ENCODE data around the gene SSR2. TPM values are rescaled to one million over a fixed set of nuclear protein-coding genes. Genes with fewer than 3 reads are reported as not detected.
A peak's percentile ranks its signal among the peaks of the same experiment; 100 is the strongest.

SSR2 gene
- total RNA-seq, 6 donors from 2014 or later = 66.0 to 395 (median 228) TPM

- TF ChIP-seq EP300 (IDR thresholded peaks at IDR 0.05) = no peak
- TF ChIP-seq POLR2A (IDR thresholded peaks at IDR 0.05) = no peak
- TF ChIP-seq POLR2AphosphoS5 (IDR thresholded peaks at IDR 0.05) = no peak
- TF ChIP-seq CTCF (IDR thresholded peaks at IDR 0.05) = no peak
- Histone ChIP-seq H3K36me3 (peaks cover 43 to 94% (median 84%) of the 10 kb centered on the region in 4 donors), H3K9me3 (no peaks in the 10 kb centered on the region), H3K4me1 (peaks cover 54 to 63% (median 60%) of the 10 kb centered on the region in 4 donors), H3K27me3 (no peaks in the 10 kb centered on the region), H3K27ac (peak overlapping the region in 2 of 4 donors; percentile 97 to 99), H3K4me3 (no peak overlapping the region)
- 81 to 82% methylated on average over 7 of the region's 7 CpGs for WGBS, 2 donors
- ATAC-seq (ENCODE audit: low FRiP score in 2 of 2) (no peak), DNase-seq (no peak)
Observed at GRCh38 chr1:155964193-155964592, 56.6 kb downstream of the SSR2 start.

DNA sequence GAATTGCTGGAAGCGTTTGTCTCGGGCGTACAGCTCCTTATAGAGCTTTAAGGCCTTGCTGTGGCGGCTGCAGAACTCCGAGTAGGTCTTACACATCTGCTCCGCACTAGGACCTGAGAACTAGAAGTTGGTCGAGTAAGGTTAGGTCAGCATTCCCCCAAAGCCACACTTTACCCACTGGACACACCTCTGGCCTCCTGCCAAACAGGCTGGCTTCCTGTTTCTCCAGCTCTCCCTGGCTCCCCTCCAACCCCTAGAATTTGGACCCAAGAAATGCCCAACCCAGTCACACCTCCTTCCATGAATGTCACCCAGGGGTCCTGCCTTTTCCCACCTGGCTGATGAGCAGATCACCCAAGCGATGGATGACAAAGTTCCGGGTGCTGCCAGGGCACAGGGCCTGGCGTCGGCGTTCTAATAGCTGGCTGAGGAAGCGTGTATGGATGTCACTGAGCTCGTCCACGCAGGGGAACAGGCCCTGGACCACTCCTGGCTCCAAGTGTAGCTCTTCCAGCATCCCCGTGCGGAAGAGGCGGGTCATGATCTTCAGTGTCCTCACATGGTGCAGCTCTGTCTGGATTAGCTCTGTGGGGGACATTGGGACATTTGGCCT lies 58.0 kb downstream of the SSR2 start:
- Histone ChIP-seq H3K4me3 (no peak overlapping the region), H3K4me1 (peaks cover 39 to 48% (median 45%) of the 10 kb centered on the region in 4 donors), H3K27ac (peak overlapping the region; percentile 57 to 76 (median 72)), H3K36me3 (peaks cover 56 to 95% (median 92%) of the 10 kb centered on the region in 4 donors), H3K27me3 (no peaks in the 10 kb centered on the region), H3K9me3 (no peaks in the 10 kb centered on the region)
- DNase-seq (peak in 1 of 2 donors; percentile 66), ATAC-seq (ENCODE audit: low FRiP score in 2 of 2) (peak; percentile 19 to 25)
- TF ChIP-seq CTCF (IDR thresholded peaks at IDR 0.05) (no peak), POLR2AphosphoS5 (IDR thresholded peaks at IDR 0.05) (no peak), POLR2A (IDR thresholded peaks at IDR 0.05) (no peak), EP300 (IDR thresholded peaks at IDR 0.05) (no peak)
- WGBS, 2 donors = 65 to 69% methylated on average over 18 of the region's 18 CpGs

DNA sequence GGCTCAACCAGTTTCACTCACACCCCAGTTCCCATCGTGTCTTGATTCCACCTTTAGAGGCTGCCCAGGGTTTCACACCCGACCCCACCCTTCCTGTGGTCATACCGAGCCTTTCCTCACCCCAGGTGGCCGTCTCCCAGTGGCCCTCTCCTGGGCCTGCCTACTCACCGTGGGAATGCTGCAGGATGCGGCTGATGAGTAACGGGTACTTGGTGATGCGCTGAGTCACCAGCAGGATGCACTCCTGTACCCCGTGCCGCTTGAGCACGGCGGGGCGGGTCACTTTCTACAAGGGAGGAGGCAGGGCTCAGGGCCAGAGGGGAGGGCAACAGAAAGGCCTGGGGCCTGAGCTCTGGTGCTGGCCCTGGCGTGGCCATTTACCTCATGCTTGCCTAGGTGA lies 58.8 kb downstream of the SSR2 start:
- Histone ChIP-seq H3K27ac (peak overlapping the region; percentile 57 to 76 (median 72)), H3K4me3 (no peak overlapping the region), H3K27me3 (no peaks in the 10 kb centered on the region), H3K4me1 (peaks cover 31 to 40% (median 37%) of the 10 kb centered on the region in 4 donors), H3K9me3 (no peaks in the 10 kb centered on the region), H3K36me3 (peaks cover 64 to 98% (median 95%) of the 10 kb centered on the region in 4 donors)
- ATAC-seq (ENCODE audit: low FRiP score in 2 of 2) = peak; percentile 79 to 82
- DNase-seq = peak; percentile 72 to 74
- WGBS, 2 donors = 36 to 43% methylated on average over 10 to 14 of the region's 14 CpGs
- TF ChIP-seq EP300 (IDR thresholded peaks at IDR 0.05) (peak in 1 of 4 donors; percentile 9), CTCF (IDR thresholded peaks at IDR 0.05) (peak; percentile 27 to 61 (median 42)), POLR2AphosphoS5 (IDR thresholded peaks at IDR 0.05) (peak; percentile 28 to 57), POLR2A (IDR thresholded peaks at IDR 0.05) (no peak)

DNA sequence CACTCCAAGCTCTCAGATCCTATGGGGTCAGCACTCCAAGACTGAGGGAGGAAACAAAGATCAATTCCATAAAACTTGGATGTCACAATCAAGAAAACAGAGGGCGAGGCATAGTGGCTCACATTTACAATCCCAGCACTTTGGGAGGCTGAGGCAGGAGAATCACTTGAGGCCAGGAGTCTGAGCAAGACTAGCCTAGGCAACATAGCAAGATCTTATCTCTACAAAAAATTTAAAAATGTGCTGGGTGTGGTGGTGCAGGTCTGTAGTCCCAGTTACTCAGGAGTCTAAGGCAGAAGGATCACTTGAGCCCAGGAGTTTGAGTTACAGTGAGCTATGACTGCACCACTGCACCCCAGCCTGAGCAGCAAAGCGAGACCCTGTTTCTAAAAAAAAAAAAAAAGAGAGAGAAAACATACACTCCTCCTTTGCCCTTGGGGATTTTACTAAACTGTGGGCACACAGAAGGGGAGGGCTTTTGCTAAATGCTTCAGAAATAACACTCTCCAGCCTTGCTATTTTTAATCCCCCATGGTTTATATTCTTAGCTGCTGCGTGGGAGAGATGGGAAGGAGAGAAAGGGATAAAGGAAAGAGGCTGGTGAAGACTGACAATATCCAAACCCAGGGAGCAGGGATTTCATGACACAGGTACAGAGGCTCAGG lies 60.5 kb downstream of the SSR2 start:
- H3K36me3 ChIP-seq = peaks cover 59 to 98% (median 96%) of the 10 kb centered on the region in 4 donors
- no peaks in the 10 kb centered on the region for H3K27me3 ChIP-seq
- no peaks in the 10 kb centered on the region for H3K9me3 ChIP-seq
- H3K4me1 ChIP-seq = peaks cover 14 to 26% (median 23%) of the 10 kb centered on the region in 4 donors
- H3K27ac ChIP-seq = peak overlapping the region; percentile 9 to 76 (median 60)
- no peak for DNase-seq
- 89% methylated on average over 3 of the region's 3 CpGs for WGBS, 2 donors
- no peak for ATAC-seq (ENCODE audit: low FRiP score in 2 of 2)
- no peak overlapping the region for H3K4me3 ChIP-seq
- TF ChIP-seq POLR2A (IDR thresholded peaks at IDR 0.05) = no peak
- TF ChIP-seq POLR2AphosphoS5 (IDR thresholded peaks at IDR 0.05) = no peak
- no peak for TF ChIP-seq CTCF (IDR thresholded peaks at IDR 0.05)
- TF ChIP-seq EP300 (IDR thresholded peaks at IDR 0.05) = no peak

Other genes starting within 250 kb of the SSR2 start
- 100 to 1,000 TPM in 1 of 6 donors, 10 to 100 TPM in 5; 28.9 to 160 (median 46.3) TPM for gene GON4L, start 163.7 kb downstream of the SSR2 start, total RNA-seq
- 10 to 100 TPM in 1 of 6 donors, 1 to 10 TPM in 5; 3.1 to 12.1 (median 7.8) TPM for gene SYT11, start 161.4 kb downstream of the SSR2 start, total RNA-seq
- 10 to 100 TPM; 26.3 to 67.1 (median 45.1) TPM for gene RIT1, start 109.6 kb downstream of the SSR2 start, total RNA-seq
- gene KHDC4, start 86.5 kb downstream of the SSR2 start, total RNA-seq = 100 to 1,000 TPM in 1 of 6 donors, 10 to 100 TPM in 5; 30.4 to 105 (median 37.6) TPM
- gene RXFP4, start 79.3 kb downstream of the SSR2 start, total RNA-seq = not detected
- 100 to 1,000 TPM; 198 to 969 (median 229) TPM for gene ARHGEF2, start 42.4 kb downstream of the SSR2 start, total RNA-seq
- gene UBQLN4, start 32.8 kb upstream of the SSR2 start, total RNA-seq = 10 to 100 TPM; 22.2 to 39.8 (median 24.5) TPM
- gene LAMTOR2, start 33.8 kb upstream of the SSR2 start, total RNA-seq = 10 to 100 TPM; 35.6 to 84.5 (median 68.8) TPM
- 100 to 1,000 TPM in 1 of 6 donors, 10 to 100 TPM in 5; 58.7 to 123 (median 88.9) TPM for gene RAB25, start 40.2 kb upstream of the SSR2 start, total RNA-seq
- 1 to 10 TPM in 2 of 6 donors, under 1 TPM in 3, not detected in 1; 0.26 to 2.0 (median 1.00) TPM for gene MEX3A, start 61.5 kb upstream of the SSR2 start, total RNA-seq
- gene LMNA, start 93.8 kb upstream of the SSR2 start, total RNA-seq = 1,000 to 10,000 TPM in 1 of 6 donors, 100 to 1,000 TPM in 5; 156 to 1,281 (median 388) TPM
- gene SEMA4A, start 132.6 kb upstream of the SSR2 start, total RNA-seq = 10 to 100 TPM; 28.9 to 65.9 (median 33.5) TPM
- gene SLC25A44, start 173.2 kb upstream of the SSR2 start, total RNA-seq = 10 to 100 TPM; 11.0 to 27.4 (median 21.1) TPM
- gene PMF1, start 192.1 kb upstream of the SSR2 start, total RNA-seq = 10 to 100 TPM; 46.1 to 88.2 (median 66.6) TPM
- 10 to 100 TPM in 1 of 6 donors, 1 to 10 TPM in 3, under 1 TPM in 1, not detected in 1; 0.69 to 31.4 (median 1.9) TPM for gene BGLAP, start 221.2 kb upstream of the SSR2 start, total RNA-seq
- 10 to 100 TPM in 1 of 6 donors, 1 to 10 TPM in 5; 1.3 to 10.5 (median 2.9) TPM for gene PAQR6, start 227.1 kb upstream of the SSR2 start, total RNA-seq

All from upper lobe of left lung (tissue), 6 donors.